Activated CD8-positive, alpha-beta memory T cell treated with anti-CD3 and anti-CD28 coated beads for 4 hours (primary cell): ENCODE results near the gene KCNK16.
"Not testable (repeated sequence)": the region's sequence is repeated elsewhere in the genome, so short reads cannot be mapped to it uniquely, and the experiment has no call there.

Experiments used
- DNase-seq, 2 donors: peaks; one replicate each; pipeline ENCODE4 v3.0.0-alpha.2; 2020; ENCODE audit warnings: low read depth in 2 of 2

KCNK16 gene

DNA sequence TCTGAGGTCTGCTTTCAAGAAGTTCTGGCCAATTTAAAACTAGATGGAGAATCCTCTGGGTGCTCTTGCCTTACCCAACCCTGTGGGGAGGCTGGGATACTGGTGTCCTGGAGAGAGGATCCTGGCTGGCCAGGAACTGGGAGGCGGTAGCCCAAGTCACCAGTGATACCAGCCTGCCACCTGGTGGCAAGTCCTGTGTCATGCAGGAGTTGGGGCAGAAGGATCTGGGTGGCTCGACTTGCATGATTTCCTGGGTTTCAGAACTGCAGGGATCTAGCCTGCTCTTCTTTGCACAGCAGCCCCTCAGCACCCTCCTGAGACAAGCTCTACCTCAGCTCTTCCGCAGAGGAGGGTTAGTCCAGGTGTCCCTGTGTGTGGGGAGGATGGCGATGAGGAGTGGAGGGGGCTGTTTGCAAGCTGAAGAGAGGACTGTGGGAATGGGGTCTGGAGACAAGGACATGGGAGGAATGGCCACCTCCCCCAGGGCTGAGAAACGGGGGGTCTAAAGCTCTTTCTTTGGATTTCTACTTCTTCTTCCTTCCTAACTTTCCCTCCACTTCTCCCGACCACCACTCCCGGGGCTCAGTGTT lies 12.5 kb downstream of the KCNK16 start:
- peak in 1 of 2 donors; percentile 5 for DNase-seq

DNA sequence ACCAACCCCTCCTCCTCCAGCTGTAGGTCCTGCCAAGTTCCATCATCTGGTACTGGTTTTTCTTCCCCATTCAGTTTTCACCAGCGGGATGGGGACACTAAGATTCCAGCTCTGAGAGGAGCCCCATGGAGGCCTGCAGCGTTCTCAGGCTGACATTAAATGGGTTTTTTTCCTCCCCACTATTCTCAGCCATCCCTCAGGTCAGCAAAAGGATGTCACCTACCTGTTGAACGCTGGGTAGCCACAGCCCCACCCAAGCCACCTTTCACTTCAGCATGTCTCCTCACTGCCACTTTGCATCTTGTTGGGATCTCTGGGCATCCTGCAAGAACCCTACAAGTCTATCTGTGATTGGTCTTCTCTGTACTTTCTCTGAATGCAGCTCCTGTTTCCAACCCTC lies 15.0 kb downstream of the KCNK16 start:
- no peak for DNase-seq

DNA sequence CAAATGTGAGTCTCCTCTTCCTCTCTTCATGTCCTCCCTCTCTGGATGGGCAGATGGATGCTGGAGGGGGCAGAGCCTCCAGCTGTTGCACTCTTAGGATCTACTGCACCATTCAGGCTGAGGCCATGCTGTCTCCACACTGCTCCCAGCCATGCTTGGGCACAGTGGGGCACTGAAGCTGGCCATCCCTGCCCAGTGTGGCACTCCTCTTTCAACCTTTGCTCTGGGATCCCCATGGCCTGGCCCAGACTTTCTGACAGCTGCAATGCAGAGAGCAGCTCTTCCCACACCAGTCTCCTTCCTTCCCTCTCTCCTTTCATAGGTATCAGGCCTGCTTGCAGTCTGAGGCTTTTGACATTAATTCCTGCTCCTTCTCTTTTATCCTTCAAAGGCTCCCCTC lies 17.6 kb downstream of the KCNK16 start:
- no peak for DNase-seq

DNA sequence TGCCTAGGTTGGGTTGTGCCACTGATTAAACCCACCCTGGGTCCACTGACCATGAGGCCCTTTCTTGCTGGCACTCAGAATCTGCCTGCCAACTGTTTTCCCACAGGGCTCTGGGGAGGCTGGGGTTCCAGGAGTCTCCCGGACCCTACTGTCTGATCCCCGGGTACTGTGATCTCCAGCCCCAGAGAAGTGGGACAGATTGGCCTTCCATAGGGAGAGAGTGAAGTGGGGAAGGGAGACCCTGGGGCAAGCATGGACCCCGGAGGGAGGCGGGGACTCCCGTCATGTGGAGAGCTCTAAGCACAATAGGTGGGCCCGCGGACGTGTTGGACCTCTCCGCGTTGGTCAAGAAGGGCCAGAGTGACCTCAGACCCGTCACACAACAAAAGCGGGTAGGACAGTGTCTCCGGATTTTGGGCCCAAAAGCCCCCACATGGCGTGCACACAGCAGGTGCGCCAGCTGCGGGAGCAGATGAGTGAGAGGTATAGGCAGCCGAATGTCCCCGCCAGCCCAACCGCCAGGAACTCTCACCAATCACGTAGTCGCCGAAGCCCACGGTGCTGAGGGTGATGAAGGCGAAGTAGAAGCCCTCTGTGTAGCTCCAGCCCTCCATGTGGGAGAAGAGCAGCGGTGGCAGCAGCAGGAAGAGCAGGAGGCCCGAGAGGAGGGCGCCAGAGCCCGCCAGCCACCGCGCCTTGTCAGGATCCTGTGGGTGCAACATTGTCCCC lies 18.9 kb downstream of the KCNK16 start:
- no peak for DNase-seq

DNA sequence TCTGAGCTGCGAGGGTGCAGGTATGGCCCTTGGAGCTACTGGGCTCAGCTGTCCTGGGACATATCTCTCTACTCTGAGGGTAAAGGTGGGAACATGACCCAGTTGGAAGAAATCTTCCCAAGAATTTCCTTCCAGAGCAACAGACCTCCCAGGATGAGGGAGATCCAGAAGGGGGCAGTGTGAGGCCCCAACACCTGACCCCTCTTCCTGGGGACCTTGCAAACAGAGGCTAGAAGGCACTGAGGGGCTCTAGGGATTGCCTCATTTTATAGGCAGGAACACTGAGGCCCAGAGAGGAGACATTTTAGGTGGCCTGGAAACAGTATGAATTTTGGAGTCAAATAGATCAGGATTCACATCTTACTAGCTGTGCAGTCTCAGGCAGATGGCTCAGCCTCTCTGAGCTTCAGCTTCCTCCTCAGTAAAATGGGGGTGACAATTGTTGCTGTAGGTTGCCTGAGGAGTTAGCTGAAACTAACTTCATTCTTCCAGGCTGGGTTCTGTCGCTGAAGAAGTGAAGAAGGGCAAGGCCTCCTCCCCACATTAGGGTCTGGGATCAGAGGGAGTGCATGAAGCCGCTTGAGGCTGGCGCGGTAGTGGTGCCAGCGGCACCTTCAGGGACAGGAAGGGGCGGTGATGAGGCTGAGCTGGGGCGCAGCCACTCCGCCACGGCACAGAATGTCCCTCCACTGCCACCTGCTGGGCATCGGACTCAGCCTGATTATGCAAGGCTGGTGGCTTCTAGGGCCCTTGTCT lies 19.7 kb downstream of the KCNK16 start:
- DNase-seq = peak; percentile 65 to 71

DNA sequence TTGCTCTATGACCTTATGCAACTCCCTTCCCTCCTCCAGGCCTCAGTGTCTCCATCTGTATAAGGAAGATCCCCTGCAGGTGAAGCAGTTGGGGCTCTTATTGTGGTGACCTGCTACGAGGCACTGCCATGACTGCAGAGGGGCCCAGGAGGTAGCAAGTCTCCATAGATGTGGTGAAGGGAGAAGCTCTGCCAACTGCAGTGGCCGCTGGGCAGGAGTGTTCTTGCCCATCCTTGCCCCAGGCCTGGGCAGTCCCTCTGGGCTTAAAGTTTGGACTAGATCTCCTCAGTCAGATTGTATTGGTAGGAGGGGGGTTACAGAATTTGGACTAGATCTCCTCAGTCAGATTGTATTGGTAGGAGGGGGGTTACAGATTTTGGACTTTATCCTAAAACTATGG lies 20.5 kb downstream of the KCNK16 start:
- DNase-seq = no peak

DNA sequence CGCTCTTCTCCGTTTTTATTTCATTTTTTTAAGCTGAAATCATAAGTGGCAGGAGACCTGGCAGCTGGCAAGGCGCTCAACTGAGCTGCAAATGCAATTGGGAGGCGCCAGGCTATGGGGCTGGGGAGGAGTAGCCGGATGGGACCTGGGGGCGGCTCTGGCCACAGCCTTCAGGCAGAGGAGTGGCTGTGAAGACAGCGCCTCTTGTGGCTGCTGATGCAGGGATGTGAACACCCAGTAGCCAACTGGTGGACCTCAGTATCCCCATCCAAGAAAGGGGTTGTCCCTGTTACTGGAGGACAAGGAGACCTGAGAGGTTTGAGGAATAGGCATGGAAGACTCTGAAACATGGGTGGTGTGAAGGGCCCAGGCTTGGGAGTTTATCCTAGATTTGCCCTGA lies 20.9 kb downstream of the KCNK16 start:
- no peak for DNase-seq

DNA sequence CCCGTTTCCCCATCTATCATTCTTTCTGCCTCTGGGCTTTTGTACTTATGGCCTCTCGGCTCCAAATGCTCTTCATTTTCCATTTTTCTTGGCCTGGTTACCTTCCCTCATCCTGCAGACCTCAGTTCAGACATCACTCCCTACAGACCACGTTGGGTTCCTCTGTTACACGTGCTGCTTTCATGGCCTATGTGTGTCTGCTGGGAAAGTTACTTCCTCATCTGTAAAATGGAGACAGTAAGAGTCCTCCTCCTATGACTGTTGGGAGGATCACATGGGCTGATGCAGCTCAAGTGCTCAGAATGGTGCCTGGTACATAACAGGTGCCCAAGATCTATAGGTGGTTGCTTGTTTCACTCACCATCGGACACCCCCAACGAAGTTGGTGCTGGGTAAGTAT lies 21.8 kb downstream of the KCNK16 start:
- DNase-seq = no peak

DNA sequence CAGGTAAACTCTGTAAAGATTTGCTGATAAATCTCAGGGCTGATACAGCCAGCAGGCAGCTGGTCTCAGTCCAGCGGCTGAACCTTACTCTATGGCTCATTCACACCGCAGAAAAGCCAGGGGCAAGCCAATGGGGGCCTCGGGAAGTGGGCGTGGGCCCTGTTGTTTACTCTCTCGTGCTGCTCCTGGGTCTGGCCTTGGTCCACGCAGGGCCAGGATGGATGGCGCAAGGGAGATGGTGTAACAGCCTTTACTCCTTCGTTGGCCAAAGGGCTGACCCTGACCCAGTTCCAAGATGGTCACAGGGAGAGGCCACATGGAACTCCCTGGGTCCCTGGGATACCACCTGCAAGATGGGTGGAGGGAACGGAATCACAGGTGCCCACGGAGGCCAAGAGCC lies 24.4 kb downstream of the KCNK16 start:
- DNase-seq = no peak

DNA sequence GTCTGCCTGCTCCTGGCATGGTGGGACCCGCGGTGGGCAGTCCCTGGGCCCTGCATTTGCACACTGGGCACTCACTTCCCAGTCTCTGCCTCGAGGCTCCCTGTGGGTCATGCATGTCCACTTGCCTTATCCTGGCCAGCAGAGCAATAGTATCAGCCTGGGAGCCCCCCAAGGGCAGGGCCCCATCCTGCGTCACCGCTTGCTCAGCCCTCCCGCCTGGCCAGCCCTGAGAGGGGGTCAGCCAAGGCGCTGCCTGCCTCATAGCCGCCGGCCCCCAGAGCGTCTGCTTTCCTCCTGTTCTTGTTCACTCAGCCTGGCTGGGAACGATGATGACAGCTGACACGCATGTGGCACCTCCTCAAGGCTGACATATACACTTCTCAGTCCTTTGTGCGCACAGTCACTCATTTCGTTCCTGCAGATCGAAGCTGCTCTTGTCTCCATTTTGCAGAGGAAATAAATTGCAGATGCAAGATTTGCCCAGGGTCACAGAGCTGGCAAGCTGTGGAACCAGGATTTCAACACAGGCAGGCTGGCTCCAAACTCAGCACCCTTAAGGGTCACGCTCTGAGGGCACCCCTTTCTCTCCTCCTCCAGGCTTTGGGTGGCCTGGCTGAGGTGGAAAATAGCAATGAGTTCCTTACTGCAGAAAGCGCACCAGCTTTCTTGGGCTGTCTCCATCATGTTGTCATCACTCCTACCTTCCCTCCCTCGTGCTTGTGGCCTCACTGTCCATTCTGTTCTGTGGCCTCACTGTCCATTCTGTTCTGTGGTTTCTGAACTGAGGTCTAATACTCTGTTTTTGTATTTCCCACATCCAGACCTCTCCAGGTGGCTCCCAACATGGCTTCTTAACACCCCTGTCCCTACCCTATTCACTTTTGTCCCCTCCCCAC lies 25.5 kb downstream of the KCNK16 start:
- no peak for DNase-seq

DNA sequence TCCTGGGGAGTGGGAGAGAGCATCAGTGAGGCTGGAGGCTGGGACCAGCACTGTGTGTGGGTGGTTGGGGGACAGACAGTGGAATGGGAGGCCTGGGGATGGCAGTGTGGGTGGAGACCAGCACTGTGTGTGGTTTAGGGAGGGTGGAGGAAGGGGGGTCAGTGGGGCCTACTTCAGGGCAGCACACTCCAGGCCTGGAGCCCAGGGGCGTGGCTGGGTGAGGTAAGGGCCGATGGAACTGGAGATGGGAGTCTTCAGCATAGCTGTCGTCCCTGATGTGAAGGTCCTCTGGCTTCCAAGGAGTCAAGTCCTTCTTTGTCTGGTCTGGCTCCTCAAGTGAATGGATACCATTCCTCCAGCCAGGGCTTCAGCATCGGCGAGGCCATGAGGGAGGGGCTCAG lies 26.9 kb downstream of the KCNK16 start:
- DNase-seq = no peak

DNA sequence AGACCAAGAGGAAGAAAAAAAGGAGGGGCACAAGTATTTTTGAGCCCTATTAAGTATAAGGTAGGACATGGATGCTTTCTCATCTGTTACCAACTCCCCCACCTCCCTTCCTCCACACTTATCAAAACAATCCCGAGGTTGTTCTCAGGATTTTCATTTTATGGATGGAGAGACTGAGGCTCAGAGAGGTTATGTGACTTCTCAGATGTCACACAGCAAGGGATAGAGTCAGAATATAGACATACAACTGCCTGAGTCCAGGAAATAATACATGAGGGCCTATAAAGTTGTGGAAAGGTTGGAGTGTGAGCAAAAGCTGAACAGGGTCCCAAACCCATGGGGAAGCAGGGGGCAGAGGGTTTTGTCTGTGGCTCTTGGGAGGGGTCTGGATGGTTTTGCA lies 27.6 kb downstream of the KCNK16 start:
- no peak for DNase-seq

DNA sequence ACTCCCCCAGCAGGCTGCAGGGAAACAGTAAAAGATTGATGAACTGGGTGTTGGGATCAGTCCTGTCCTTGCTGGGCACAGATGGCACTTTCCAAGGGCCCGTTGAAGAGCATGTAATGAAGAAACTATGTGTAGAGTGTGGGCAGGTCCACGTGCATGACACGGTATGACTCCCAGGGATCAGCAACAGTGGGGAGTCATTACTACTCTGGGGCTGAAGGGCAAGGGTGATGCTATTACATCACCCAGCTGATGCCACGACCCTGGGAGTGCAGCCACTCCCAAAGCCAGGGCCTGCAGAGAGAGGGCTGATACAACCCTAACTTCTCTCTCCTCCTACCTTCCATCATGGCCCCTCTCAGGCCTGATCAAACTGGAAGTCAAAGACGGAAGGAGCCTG lies 28.4 kb downstream of the KCNK16 start:
- DNase-seq = no peak

DNA sequence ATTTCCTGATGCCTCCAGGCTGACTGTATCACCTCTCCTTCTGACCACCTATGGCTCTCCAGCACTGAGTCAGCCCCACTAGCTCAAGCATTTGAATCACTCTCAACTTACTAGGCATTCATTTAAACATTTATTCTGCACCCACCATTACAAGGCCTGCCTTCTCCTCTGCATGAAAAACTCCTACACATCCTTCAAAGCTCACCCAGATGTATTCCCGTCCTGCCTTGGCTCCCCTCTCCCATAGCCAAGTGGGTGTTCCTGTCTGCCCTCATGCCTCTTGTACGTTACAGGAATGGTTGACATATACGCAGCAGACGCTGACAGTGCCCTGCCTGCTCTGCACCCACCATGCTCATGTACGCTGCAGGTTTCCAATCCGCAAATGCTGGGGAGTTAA lies 29.9 kb downstream of the KCNK16 start:
- DNase-seq = no peak

DNA sequence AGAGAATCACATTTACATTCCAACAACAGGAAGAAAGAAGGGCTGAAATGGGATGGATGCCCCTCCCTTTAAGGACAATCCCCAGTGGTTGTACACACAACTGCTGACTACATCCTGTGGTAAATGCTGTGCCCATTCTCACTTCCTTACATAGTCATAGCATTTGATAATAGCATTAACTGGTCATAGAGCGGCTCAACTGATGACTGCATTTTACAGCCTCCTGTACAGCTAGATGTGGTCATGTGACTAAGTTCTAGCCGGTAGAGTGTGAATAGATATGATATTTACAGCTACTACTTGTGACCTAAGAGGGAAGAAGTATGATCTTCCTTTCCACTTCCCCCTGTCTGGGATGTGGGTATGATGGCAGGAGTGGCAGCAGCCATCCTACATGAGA lies 33.0 kb downstream of the KCNK16 start:
- no peak for DNase-seq

DNA sequence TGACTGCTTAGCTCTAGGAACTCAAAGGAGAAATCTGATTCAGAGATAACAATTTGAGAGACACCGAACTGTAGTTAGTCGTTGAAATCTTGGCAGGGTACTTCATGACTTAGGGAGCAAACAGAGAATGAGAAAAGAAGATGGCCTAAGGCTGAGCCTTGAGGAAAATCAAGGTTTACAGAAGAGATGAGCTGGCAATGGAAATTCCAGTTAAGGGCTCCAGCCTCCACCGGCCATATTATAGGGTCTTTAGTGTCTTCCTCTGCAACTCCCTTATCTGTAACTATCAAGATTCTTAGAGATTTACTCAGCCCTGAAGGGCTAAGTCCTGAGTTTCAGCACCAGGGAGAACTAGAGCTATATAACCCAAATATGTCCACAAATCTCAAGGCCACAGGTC lies 34.9 kb downstream of the KCNK16 start:
- no peak for DNase-seq

DNA sequence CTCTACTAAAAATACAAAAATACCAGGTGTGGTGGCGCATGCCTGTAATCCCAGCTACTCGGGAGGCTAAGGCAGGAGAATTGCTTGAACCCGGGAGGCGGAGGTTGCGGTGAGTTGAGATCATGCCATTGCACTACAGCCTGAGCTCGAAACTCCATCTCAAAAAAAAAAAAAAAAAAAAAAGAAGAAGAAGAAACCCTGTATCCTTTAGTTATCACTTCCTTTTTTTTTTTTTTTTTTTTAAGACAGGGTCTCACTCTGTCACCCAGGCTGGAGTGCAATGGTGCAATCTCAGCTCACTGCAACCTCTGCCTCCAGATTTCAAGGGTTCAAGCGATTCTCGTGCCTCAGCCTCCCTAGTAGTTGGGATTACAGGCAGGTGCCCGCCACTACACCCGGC lies 35.9 kb downstream of the KCNK16 start:
- DNase-seq = not testable (repeated sequence)

DNA sequence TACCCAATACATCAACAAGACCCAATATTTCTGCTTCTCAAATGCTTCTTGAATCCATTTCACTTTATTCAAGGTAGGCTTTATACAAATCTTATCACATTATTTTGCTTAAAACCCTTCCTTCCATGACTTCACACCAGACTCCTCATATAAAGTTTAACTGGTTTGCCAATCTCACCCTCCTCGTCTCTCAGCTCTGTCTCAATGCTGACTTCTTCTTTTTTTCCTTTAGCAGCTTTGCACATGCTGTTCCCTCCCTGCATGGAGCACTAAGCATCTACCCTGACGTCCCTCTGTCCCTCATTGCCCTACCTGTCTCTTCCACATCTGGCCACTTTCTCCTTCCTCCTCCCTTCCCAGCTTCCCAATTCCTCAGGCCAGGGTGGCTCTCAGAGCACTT lies 39.7 kb downstream of the KCNK16 start:
- DNase-seq = no peak

DNA sequence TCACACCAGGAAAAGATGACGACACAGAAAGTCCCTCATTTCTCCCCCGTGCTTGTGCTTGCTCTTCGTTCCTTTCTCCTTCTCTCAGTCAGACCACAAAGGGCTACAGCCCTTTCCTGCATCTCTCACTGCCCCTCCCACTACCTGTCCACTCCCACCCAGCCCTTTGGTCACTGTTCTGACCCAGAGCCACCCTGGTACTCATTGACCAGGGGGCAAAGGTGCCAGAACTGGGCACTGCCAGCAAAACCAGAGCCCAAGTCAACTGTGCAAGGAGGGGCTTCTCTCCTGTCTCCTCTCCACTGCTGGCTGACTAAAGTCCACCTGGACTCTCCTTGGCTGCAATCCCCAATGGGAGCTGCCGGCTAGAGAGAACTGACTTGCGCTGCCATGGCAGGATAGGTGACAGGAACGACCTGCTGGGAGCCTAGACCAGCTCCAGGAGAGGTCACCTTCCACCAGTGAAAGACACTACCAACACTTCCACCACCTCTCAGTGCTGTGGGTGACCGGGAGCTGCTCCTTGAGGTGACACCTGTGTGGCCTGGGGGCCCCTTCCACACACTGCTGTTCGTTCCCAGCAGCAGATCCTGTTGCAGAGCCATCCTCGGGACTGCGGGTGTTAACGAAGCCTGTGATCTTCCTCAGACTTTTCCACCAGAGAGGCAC lies 41.1 kb downstream of the KCNK16 start:
- DNase-seq = no peak

DNA sequence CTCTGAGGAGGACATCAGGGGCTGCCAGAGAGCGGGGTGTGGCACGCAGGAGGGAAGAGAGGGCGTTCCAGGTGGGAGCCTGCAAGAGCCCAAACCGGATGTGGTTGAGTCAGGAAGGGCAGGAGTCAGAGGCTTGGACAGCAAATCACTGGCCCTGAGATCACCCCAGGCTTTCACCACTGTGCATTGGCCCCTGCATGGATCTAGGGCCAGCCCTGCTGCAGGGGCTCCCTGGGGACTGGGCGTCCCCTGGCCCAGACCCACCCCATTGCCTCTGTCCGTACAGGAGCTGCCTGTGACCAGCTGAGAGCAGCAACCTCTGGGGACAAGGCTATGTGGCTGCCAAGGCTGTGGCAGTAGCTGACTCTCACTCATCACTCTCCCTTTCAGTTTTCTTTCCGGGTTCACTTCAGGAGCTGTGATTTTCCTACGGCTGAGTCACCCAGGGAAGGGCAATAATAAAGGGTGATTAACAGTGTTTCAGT lies 42.2 kb downstream of the KCNK16 start:
- DNase-seq = no peak

DNA sequence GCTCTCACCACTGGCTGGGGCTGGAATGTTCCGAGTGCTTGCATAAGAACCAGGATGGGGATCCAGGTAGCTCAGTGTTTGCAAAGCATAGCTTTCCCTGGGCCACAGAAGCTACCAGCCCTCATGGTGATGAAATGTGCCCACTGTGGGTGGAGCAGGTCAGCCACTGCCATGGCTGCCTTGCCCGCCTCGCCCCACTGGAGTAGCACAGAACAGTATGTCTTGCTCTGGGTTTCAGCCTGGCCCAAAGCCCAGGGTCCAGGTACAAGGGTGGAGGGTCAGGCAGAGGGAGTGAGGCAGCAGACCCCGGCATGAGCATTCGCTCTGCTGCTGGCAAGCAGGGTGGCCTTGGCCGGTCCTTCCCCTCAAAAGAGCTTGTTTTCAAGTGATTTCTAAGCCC lies 43.0 kb downstream of the KCNK16 start:
- DNase-seq = no peak
